Cerebellar cortex (tissue), 1 donor: ENCODE results near the gene F5.

Experiments
- DNase-seq: peaks from one replicate; pipeline ENCODE4 v3.0.0-alpha.2; 2015; ENCODE audit warnings: low spot score

F5 gene

GRCh38 chr1:169475806-169476387 lies 110.4 kb downstream of the F5 start:
- DNase-seq = no peak

GRCh38 chr1:169474302-169474995 lies 111.8 kb downstream of the F5 start:
- DNase-seq = no peak

- no peak for DNase-seq
Observed at GRCh38 chr1:169473347-169473746, 112.9 kb downstream of the F5 start.

GRCh38 chr1:169472738-169473137 lies 113.5 kb downstream of the F5 start:
- no peak for DNase-seq

GRCh38 chr1:169468982-169469381 lies 117.3 kb downstream of the F5 start:
- no peak for DNase-seq

GRCh38 chr1:169466259-169467230 lies 119.7 kb downstream of the F5 start:
- DNase-seq = peak; percentile 34

GRCh38 chr1:169465281-169465680 lies 121.0 kb downstream of the F5 start:
- no peak for DNase-seq
